Endothelial cell of umbilical vein (primary cell): ENCODE results near the gene IRF8.

Experiments
- POLR2AphosphoS5 ChIP-seq: IDR thresholded peaks from 2 replicates; pipeline ENCODE4 v1.6.1; 2012; ENCODE audit warnings: low read depth, mild to moderate bottlenecking, control low read depth, low read length, moderate library complexity; ENCODE audit not compliant: insufficient read depth
- TF ChIP-seq, protein P1 (sequence below): IDR thresholded peaks from 2 replicates; pipeline ENCODE4 v1.6.1; 2011; ENCODE audit not compliant: insufficient read depth, insufficient read length
- TF ChIP-seq, protein P2 (sequence below), 2 donors: IDR thresholded peaks; 1 replicate in 1 of 2; 2 replicates in 1 of 2; pipeline ENCODE4 v1.5.1; 2011; ENCODE audit warnings: low read length in 2 of 2, mild to moderate bottlenecking in 2 of 2, moderate library complexity in 2 of 2, control low read depth in 1 of 2, inconsistent platforms in 1 of 2, low read depth in 1 of 2; ENCODE audit not compliant: insufficient read depth in 1 of 2; ENCODE audit errors: extremely low read depth in 1 of 2

DNA sequence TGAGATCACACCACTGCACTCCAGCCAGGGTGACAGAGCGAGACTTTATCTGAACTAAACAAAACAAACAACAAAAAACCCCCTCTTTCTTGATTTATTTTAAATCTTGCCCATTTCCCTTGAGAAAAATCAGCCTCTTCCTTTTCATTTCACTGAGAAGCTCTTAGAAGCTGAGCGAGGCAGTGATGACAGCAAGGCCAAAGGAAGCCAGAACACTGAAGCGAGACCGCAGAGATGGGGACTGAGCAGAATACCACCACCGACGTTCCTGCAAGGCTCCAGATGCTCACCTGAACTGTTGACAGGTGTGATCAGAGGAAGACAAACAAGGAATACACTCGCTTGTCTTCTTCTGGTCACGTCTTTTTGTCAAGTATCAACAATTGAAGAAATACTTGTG is 30.5 kb upstream of the IRF8 start:
- TF ChIP-seq POLR2AphosphoS5 = no peak
- TF ChIP-seq, protein P1, sequence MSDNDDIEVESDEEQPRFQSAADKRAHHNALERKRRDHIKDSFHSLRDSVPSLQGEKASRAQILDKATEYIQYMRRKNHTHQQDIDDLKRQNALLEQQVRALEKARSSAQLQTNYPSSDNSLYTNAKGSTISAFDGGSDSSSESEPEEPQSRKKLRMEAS = no peak
- TF ChIP-seq, protein P2, sequence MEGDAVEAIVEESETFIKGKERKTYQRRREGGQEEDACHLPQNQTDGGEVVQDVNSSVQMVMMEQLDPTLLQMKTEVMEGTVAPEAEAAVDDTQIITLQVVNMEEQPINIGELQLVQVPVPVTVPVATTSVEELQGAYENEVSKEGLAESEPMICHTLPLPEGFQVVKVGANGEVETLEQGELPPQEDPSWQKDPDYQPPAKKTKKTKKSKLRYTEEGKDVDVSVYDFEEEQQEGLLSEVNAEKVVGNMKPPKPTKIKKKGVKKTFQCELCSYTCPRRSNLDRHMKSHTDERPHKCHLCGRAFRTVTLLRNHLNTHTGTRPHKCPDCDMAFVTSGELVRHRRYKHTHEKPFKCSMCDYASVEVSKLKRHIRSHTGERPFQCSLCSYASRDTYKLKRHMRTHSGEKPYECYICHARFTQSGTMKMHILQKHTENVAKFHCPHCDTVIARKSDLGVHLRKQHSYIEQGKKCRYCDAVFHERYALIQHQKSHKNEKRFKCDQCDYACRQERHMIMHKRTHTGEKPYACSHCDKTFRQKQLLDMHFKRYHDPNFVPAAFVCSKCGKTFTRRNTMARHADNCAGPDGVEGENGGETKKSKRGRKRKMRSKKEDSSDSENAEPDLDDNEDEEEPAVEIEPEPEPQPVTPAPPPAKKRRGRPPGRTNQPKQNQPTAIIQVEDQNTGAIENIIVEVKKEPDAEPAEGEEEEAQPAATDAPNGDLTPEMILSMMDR (IDR thresholded peaks at IDR 0.05; ENCODE audit: extremely low read depth in 1 of 2, insufficient read depth in 1 of 2, low read depth in 1 of 2, low read length in 2 of 2) = no peak
